Astrocyte of the spinal cord (primary cell): ENCODE measurements around the gene ARHGEF28.

Experiments used
- DNase-seq: peaks from one replicate; pipeline ENCODE4 v3.0.0; 2011; ENCODE audit warnings: low read depth, low spot score
- H3K4me3 ChIP-seq: 2 replicates; pipeline ENCODE4 v1.5.1; 2011; ENCODE audit warnings: low read depth, mild to moderate bottlenecking, low read length, moderate library complexity
- in situ Hi-C: cut with HindIII; loops from 2 replicates; pipeline ENCODE4 v1.10.0; 2017; ENCODE audit warnings: low sequenced_read_pairs
- TF ChIP-seq, protein P1 (sequence below): IDR thresholded peaks from 2 replicates; pipeline ENCODE4 v1.5.1; 2012; ENCODE audit warnings: low read depth, mild to moderate bottlenecking, low read length, inconsistent platforms

Gene ARHGEF28

DNA sequence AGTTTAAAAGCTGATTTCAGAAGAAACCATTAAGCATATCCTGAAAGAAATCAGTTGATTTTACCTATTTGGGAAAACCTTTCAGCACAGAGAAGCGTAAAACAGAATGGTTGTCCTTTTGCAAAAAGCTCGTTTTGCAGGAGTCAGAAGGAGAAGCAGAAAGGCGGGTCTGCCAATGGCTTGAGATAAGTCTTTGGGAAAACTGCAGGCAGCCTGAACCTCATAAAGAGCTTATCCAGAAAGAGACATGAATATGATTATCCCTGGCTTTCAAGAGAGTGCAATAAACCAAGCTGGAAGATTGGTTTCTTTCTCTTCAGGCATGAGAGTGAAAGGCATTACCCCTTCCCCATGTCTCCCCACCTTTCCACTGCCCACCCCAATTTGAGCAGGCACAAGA lies 353.3 kb downstream of the ARHGEF28 start:
- no peak for DNase-seq
- TF ChIP-seq, protein P1, sequence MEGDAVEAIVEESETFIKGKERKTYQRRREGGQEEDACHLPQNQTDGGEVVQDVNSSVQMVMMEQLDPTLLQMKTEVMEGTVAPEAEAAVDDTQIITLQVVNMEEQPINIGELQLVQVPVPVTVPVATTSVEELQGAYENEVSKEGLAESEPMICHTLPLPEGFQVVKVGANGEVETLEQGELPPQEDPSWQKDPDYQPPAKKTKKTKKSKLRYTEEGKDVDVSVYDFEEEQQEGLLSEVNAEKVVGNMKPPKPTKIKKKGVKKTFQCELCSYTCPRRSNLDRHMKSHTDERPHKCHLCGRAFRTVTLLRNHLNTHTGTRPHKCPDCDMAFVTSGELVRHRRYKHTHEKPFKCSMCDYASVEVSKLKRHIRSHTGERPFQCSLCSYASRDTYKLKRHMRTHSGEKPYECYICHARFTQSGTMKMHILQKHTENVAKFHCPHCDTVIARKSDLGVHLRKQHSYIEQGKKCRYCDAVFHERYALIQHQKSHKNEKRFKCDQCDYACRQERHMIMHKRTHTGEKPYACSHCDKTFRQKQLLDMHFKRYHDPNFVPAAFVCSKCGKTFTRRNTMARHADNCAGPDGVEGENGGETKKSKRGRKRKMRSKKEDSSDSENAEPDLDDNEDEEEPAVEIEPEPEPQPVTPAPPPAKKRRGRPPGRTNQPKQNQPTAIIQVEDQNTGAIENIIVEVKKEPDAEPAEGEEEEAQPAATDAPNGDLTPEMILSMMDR, result no peak
- H3K4me3 ChIP-seq, result no peak overlapping the region
- in situ Hi-C loops, result no loop called here

DNA sequence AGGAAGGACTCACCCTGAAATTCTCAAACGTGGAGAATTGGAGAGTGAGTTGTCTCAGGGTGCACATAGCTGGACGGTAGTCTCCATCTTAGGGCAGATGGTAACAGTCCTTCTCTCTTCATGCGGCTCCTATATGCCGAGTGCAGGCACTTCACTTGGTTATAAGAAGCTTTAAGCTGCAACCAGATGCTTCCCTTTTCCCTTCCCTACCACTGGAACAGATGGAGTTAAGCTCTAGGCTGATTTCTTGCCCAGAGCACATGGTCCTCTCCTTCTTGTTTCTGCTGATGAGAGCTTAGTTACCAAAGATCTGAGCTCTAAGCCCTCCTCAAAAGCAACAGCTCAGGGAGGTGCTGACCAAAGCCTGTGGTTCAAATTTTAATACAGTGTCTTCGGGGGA lies 355.7 kb downstream of the ARHGEF28 start:
- in situ Hi-C loops, result no loop called here
- no peak overlapping the region for H3K4me3 ChIP-seq
- DNase-seq, result no peak
- TF ChIP-seq, protein P1, result no peak

DNA sequence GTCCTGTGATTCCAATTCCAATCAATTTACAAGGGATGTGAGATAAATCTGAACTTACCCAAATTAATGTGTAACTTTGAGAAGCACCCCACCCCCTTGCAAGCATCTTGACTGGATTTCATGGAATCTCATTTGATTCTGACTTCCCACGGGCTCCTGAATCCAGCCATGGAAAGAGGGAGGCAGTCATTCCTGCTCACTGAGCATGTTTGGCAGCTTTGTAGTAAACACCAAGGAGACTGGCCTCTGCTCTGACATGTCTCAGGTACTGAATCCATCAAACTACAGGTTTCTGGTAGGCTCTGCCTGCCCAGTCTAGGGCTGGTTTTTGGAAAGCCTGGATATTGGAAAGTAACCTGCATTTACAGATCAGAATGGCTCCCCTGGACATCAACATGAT lies 357.6 kb downstream of the ARHGEF28 start:
- H3K4me3 ChIP-seq, result no peak overlapping the region
- no peak for DNase-seq
- TF ChIP-seq, protein P1, result no peak
- in situ Hi-C loops, result no loop called here

DNA sequence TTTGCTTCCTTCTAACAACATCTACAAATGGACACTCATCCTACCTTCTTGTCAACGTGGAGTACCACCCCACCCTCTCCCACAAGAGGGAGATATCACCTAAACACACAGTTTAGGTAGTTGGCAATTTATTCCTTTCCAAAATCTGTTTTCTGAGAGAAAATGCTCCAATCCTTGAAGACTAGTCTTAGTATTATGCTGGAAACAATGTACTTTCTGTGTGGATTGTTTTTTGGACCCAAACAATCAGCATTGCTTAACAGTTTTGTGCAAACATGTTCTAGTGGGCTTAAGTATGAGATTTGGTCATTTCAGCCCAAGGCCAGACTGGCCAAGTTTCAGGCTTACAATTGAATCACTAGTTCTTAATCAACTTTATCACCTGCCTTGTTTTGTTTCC lies 359.1 kb downstream of the ARHGEF28 start:
- H3K4me3 ChIP-seq, result no peak overlapping the region
- DNase-seq, result peak; percentile 32
- in situ Hi-C loops, result no loop called here
- TF ChIP-seq, protein P1, result peak; percentile 51

DNA sequence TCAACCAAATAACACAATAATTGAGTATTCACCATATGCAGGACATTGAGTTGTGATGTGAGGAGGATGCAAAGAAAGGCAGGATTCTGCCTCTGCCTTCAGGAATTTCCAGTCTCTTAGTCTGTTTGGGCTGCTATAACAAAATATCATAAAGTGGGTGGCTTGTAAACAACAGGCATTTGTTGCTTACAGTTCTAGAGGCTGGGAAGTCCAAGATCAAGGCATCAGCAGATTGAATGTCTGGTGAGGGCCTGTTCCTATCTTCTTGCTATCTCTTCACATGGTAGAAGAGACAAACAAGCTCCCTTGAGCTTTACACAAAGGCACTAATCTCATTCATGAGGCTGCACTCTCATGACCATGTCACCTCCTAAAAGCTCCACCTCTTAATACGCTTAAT lies 360.7 kb downstream of the ARHGEF28 start:
- no peak overlapping the region for H3K4me3 ChIP-seq
- in situ Hi-C loops, result no loop called here
- TF ChIP-seq, protein P1, result no peak
- no peak for DNase-seq

DNA sequence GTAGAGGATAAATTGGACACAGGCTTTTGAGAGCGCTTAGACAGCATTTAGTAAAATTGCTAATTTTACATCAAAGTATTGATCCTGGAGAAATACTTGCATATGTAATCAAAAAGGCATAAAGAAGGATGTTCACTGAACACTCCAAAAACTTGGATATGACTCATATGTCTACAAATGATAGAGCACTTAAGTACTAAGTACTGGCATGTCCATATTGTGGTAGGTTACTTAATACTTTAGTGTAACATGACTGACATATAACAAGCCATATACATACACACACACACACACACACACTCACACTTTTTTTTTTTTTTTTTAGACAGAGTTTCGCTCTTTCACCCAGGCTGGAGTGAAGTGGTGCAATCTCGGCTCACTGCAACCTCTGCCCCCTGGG lies 361.9 kb downstream of the ARHGEF28 start:
- no peak overlapping the region for H3K4me3 ChIP-seq
- TF ChIP-seq, protein P1, result no peak
- DNase-seq, result no peak
- in situ Hi-C loops, result no loop called here

DNA sequence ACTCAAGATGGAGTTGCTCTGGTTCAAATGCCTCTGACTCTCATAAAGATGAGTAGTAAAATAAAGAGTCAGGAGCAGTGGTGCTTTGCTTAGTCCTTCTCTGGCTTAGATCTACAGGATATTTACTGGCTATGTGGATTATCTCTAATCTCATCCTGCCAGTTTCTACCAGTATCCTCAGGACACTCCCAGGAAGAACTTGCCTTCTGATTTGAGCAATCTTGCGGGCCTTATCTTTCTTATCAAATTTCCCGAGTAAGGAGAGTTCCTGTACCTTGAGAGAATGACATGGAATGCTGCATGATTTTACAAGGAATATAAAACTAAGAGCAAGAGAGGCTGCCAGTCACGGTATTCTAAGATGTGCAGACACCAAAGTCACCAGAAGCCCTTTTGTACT lies 364.0 kb downstream of the ARHGEF28 start:
- TF ChIP-seq, protein P1, result no peak
- no peak overlapping the region for H3K4me3 ChIP-seq
- in situ Hi-C loops, result no loop called here
- DNase-seq, result no peak
